ENCODE data around the gene ACP2.

ACP2 gene

DNA sequence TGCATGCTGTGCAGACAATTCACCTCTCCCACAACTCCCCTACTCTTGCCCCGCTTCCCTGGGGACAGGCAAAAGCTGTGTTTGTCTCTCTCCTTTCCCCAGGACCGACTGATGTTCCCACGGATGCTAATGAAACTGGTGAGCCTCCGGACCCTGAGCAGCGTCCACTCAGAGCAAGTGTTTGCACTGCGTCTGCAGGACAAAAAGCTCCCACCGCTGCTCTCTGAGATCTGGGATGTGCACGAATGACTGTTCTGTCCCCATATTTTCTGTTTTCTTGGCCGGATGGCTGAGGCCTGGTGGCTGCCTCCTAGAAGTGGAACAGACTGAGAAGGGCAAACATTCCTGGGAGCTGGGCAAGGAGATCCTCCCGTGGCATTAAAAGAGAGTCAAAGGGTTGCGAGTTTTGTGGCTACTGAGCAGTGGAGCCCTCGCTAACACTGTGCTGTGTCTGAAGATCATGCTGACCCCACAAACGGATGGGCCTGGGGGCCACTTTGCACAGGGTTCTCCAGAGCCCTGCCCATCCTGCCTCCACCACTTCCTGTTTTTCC is 19.9 kb upstream of the ACP2 start:
- DNase-seq (ENCODE audit: low read depth) = no peak

DNA sequence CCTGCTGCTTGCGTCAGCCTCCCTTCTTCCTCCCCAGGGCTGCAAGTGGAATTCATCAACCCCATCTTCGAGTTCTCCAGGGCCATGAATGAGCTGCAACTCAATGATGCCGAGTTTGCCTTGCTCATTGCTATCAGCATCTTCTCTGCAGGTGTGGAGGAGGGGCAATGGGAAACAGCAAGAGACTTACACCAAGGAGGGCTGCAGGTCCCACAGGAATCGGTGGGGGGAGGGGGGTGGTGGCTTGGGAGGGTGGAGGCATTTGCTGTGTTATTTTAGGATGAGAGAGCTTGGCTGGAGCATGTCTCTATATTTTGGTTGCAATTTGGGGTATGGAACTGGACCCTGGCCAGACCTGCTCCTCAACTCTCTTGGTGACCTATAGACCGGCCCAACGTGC is 19.3 kb upstream of the ACP2 start:
- no peak for DNase-seq (ENCODE audit: low read depth)

DNA sequence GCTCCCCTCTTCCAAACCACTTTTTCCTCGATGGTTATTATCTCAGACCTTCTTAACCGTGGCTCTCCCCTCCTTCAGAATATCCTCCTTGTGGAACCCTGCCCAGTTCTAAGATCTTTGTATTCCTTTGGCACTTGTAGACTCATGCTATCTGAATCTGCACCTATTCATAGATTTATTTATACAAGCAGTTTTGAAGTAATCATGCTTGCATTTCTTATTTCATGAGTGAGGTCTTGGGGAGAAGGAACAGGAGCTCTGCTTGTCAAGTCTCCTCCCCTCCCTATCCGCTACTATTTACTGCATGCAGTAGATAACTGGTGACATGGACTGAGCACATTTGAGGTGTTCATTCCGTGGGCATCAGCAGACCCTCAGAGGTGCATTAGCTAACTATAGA is 15.9 kb upstream of the ACP2 start:
- DNase-seq (ENCODE audit: low read depth) = no peak

DNA sequence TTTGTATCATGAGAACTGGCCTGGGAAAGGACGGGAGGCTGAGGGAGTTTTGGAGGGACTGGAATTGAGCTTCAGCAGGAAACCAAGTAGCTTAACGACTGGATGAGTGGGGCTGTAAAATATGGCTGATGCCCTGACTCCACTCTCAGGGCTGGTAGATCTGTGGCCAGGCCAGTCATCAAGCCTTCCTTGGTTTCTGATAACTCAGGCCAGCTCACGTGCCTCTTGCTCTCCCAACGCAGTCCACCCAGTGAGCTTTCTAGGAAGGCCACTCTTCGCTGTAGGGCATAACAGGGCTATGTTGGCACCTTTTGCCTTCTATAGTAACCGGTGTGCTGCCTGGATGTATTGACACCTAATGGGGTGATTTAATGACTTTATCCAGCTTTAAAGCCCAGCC is 15.5 kb upstream of the ACP2 start:
- no peak for DNase-seq (ENCODE audit: low read depth)

DNA sequence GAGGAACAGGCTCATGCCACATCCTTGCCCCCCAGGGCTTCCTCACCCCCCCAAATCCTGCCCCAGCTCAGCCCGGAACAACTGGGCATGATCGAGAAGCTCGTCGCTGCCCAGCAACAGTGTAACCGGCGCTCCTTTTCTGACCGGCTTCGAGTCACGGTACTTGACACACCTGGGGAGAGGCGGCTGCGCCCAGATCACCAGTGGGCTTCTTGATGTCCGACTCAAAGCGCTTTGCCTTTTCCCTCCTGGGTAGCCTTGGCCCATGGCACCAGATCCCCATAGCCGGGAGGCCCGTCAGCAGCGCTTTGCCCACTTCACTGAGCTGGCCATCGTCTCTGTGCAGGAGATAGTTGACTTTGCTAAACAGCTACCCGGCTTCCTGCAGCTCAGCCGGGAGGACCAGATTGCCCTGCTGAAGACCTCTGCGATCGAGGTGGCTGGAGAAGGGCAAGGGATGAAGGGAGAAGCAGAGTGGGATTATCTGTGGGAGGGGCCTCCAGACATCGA is 12.7 kb upstream of the ACP2 start:
- DNase-seq (ENCODE audit: low read depth) = no peak

DNA sequence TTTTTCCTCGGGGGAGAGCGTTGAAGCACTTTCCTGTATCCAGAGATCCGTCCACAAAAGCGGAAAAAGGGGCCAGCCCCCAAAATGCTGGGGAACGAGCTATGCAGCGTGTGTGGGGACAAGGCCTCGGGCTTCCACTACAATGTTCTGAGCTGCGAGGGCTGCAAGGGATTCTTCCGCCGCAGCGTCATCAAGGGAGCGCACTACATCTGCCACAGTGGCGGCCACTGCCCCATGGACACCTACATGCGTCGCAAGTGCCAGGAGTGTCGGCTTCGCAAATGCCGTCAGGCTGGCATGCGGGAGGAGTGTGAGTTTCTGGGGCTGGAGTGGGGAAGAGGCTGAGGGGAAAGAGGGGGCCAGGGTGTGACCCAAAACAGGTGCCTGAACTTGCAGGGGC is 11.8 kb upstream of the ACP2 start:
- no peak for DNase-seq (ENCODE audit: low read depth)

DNA sequence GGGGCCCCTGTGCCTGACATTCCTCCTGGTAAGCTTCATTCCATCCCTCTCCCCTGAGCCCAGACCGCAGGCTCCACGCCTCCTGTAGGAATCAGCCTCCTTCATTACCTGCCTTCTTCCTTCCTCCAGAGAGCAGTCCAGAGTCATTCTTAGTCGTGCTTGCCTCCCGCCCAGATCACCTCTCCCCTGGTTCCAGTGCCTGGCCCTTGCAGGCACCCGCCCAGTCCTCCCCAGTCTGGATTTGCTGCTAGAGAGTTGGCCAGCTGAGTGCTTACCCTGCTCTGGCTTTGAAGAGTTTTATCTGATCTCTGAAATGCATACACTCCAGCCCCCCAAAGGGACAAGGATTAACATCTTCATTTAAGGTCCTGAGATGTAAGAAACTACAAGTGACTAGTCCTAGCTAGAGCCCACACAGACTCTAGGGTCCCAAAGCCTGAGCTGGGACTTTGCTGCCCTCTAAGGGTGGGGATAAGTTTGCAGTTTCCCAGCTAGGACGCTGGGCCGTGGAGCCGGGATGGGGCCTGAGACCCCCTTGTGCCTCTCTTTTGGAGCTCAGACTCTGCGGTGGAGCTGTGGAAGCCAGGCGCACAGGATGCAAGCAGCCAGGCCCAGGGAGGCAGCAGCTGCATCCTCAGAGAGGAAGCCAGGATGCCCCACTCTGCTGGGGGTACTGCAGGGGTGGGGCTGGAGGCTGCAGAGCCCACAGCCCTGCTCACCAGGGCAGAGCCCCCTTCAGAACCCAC is 10.8 kb upstream of the ACP2 start:
- no peak for DNase-seq (ENCODE audit: low read depth)

DNA sequence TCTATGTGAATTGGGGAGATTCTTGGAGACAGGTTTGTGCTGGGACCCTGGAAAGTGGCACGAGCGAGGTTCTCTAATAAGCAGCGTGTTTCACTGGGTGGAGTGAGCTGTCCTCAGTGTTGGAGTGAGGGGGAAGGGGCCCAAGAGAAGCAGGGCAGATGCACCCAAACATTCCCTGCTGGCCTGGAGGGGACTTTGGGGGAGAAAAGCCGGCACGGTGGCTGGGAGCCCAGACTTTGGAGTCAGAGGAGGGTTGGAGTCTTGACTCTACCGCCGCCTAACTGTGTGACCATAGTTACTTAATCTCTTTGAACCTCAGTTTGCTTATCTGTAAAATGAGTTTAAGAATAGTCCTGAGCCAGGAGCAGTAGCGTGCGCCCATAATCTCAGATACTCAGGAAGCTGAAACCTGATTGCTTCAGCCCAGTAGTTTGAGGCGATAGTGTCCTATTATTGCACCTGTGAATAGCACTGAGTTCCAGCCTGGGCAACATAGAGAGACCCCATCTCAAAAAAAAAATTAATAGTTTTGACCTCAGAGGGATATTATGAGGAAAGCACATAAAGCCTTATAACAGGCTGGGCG is 9.8 kb upstream of the ACP2 start:
- no peak for DNase-seq (ENCODE audit: low read depth)

DNA sequence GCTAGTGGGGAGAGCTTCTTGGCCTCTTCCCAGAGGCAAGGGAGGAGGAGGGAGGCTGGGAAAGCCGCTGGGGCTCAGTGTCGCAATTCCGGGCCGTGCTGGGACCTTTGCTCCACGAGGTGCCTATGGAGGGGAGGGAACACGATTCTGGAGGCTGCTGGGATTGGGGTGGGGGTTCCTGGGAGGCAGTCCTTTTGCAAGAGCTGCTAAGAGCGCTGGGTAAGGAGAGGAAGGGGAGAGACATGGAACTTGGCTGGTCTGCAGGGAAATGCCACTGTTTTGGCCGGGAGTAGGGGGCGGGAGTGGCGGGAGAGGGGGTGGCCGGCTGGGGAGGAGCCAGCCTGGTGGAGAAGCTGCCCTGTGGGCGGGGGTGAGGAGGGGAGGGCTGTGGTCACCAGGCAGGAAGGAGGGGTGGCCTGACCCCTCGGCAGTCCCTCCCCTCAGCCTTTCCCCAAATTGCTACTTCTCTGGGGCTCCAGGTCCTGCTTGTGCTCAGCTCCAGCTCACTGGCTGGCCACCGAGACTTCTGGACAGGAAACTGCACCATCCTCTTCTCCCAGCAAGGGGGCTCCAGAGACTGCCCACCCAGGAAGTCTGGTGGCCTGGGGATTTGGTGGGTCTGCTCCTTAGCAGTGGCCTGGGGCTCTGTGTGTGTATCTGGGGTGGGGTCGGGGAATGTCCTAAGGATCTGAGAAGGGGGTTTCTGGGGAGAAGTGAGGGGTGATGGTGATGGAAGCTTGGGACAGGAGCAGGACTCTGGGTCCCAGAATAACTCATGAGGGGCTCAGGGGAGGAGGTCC is 9.1 kb upstream of the ACP2 start, which contains the start of gene NR1H3:
Gene NR1H3 (plus strand): TSS at position 480 of the 800 bp plus-strand sequence. CDS start 1,221 bp downstream, outside the sequence.
- no peak for DNase-seq (ENCODE audit: low read depth)

DNA sequence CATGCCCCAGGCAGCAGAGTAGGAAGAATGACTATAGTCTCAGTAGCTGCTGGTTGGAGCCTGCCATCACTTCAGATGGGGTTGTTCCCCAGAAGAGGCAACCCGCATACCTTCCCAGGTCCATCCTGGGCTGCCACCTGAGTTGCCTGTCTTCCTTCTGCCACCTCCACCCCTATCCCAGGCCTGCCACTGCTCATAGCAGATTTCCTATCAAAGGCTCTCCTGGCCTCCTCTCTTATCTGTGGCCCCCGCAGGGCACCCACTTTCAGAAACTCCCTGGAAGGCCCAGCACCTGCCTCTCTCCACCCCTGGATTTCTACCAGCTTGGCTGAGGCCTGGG is 8.5 kb upstream of the ACP2 start:
- no peak for DNase-seq (ENCODE audit: low read depth)

DNA sequence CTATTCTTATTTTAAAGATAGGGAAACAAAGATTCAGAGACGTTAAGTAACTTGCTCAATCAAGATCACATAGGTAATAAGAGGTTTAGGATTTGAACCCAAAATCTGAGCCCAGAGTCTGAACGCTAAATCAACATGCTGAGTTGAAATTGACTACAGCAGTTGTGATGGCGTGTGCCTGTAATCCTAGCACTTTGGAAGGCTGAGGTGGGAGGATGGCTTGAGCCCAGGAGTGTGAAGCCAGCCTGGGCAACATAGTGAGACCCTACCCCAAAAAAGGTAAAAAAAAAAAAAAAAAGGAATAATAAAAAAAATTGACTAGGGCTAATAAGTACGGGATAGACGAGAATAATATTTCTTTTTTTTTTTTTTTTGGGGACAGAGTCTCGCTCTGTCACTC is 7.8 kb upstream of the ACP2 start:
- DNase-seq (ENCODE audit: low read depth) = no peak

DNA sequence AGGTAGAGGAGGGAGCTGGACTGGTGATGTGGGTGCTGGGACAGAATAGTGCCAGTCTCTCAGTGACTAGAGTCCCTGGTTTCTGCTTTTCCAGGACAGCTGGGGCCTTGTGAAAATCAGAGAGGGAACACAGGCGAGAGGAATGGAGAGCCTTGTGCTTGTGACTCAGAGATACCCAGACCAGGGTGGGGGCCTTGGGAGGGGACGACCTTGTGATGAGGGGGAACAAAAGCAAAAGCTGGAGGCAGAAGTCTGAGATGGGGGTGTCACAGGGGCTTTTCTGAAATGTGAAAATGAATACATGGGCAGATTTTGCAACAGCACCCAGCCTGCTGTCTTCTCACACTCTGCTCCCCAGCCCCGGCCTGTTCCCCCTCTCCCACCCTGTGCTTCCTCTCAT is 5.8 kb upstream of the ACP2 start:
- no peak for DNase-seq (ENCODE audit: low read depth)

DNA sequence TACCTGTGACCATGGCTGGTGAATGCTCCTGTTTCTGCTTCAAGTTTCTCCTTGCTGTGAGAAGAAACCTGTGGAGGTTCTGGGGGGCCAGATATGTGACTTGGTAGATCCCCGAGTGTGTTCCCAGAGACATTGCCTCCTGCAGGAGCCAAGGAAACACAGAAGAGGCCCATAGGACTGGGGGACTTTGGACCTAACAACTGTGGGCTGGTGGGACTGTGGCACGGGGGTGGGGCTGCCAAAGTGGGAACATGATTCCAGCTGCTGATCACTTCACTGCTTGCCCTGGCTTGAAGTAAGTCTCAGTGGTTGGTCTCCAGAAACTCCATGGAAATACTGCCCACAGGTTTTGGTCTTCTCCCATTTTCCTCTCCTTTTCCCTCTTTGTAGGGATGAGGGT is 5.0 kb upstream of the ACP2 start:
- DNase-seq (ENCODE audit: low read depth) = no peak

DNA sequence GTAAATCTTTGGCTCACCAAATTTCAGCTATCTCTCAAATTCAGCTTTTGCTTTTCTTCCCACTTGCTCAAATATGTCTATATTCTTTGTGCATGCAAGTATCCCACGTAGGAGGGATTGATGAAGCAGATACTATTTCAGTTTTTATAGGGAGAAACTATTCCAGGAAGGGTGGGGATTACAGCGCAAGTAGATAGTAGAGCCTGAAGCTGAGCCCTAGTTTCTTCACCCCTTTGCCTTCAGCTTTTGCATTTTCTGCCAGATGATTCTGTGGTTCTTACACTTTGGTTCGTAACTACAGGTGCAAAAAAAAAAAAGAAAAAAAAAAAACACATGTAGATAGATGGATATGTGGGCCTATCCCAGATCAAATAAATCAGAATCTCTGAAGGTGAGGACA is 3.1 kb upstream of the ACP2 start:
- no peak for DNase-seq (ENCODE audit: low read depth)

DNA sequence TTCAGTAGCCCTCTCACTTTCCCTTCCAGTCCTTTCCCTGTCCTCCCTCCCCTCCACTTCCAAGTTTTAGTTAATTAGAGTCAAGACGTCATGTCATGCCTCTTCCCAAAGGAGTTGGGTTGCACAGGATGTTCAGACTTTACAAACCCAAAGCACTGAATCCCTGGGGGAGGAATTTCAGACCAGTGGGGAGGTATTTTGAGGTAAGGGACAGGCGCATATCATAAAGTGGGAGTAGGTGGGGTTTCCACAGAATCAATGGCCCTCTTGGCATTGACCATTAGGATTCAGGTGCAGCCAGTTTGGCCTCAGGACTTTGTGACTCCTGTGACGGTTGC is 733 bp upstream of the ACP2 start:
- no peak for DNase-seq (ENCODE audit: low read depth)

DNA sequence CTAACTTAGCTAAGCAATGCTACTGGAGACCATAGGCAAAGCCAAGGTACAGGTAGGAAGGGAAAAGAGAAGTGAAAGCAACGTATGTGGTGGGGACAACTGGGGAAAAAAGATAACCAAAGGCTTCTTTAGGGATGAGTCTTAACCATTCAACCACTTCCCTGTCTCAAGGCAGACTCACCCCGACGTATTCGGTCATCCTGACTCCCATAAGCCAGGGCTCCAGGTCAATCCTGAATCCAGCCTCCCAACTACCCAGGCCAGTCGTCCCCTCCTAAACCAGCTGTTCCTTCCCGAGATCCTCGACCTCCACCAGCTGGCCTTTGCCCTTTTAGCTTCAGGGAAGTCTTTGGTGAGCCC is 330 bp downstream of the ACP2 start:
- DNase-seq (ENCODE audit: low read depth) = no peak

DNA sequence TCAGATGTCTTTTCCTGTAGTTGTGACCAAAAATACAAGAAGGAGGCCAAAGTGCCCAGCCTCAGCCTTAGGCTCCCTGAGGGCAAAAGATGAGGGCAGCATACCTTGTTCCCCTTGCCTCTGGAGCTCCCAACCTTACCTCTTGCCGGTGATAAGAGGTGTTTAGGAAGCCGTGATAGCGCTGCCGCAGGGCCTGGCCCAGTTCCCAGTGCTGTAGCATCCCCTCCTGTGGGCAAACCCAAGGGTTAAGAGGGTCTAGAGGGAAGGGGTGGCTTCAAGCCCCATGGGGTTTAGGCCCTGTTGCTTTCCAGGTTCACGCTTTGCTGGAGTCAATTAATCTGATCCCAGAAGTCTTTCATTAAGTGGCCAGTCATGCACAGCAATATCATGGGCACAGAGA is 1.1 kb downstream of the ACP2 start:
- no peak for DNase-seq (ENCODE audit: low read depth)

DNA sequence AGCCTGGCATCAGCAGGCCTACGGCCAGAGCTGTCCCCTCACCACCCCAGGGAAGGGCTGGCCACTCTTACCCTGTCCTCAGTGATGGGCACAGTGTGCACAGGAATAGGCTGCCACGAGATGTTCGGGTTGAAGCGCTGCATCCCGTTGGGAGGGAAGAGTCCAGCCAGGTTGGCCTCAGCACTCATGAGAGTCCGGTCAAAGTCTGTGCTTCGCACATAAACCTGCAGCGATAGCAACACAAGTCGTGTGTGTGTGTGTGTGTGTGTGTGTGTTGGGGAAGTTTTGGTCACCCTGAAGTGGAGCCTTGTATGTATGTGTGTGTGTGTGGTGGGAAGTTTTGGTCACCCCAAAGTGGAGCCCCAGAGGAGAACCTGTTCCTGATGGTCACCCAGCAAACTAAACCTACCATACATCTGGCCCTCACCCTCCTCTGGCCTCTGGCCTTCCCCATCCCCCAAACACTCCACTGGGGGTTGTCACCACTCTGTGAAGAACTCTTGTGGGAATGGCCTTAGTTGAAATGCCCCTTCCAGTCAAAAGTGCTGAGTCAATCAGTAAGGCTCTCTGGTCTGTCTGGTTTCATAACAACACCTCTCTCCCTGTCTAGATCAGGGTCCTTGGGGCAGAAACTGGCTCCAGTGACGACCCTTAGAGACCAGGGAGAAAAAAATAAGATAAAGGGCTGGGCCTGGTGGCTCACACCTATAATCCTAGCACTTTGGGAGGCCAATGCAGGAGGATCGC is 2.8 kb downstream of the ACP2 start:
- no peak for DNase-seq (ENCODE audit: low read depth)

DNA sequence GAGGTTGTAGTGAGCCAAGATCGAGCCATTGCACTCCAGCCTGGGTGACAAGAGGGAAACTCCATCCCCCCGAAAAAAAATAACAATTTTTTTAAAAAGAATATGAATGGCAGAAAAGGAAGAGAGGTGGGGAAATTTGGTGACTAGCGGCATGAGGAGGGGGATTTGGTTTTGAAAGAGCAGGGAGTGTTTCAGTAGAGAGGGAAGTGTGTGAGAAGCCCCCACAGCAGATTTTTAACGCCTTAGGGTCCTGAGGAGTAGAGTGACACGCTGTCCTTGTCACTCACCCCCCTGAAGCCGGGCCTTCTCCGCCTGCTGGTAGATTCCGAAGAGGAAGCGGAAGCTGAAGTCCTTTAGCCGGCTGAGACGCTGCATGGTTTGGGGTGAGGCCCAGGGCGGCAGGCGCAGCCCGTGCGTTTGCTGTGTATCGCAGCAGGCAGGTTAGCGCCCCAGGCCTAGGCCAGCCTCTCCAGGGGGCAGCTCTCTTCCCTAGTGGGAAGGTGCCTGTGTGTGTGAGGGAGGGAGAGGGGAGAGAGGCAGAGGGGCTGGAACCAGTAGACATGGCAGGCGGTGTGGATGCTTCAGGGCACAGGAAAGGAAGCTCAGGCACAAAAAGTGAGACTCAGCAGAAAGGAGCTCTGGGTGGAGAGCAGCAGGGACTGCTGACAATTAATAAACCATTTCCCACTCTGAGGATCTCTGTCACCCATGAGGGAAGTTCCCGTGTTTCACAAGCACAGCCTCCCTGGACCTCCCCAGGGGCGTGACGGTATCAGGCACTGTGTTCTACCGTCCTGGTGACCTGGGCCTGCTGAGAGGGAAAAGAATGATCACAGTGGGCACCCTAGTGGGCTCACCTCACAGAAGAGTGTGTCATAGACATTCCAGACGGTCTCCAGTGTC is 3.9 kb downstream of the ACP2 start:
- no peak for DNase-seq (ENCODE audit: low read depth)

DNA sequence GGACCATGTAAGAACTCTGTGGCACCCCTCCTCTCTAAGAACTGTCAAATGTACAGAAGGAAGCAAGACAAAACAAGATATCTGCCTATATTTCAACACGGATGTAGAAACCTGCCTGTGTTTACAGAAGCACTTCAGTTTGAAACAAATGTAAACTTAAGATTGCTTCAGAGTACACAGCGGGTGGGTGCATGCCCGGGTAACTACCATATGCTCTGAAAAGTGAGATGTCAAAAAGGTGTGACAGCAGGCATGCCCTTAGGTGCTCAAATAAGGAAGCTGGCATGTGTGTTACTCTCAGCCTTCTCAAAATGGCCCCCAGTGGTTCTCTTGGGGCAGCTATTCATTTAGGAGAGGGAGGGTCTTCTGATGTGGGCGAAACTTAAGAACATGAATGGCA is 5.2 kb downstream of the ACP2 start:
- no peak for DNase-seq (ENCODE audit: low read depth)

DNA sequence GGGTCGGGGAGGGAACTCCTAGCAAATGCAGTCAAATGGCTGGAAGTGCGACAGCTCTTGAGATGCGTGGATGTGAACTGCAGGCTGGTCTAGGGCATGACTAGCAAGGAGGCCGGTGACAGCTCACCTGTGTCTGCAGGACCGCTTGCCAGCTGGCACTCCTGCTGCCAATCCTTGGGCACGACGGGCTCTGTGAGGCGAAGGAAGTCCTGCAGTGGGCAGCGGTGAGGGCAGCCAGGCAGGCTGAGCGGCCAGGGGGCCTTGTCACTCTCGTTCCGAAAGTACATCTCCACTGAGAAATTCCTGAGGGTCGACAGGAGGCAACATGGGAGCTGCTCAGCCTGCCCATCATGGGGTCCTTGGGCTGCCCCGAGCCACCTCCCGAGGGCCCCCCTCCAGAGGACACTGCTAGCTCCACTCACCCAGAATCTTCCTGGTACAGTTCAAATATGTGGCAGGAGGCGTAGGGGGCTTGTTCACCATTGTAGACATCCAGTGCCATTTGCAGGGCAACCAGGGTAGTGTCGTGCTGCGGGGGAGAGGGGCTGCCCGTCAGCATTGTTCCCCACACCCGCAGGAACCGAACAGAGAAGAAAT is 5.9 kb downstream of the ACP2 start:
- DNase-seq (ENCODE audit: low read depth) = no peak
